ENCODE measurements around the gene TMEM242.
"Not testable (repeated sequence)": the region's sequence is repeated elsewhere in the genome, so short reads cannot be mapped to it uniquely, and the experiment has no call there.

Gene TMEM242

DNA sequence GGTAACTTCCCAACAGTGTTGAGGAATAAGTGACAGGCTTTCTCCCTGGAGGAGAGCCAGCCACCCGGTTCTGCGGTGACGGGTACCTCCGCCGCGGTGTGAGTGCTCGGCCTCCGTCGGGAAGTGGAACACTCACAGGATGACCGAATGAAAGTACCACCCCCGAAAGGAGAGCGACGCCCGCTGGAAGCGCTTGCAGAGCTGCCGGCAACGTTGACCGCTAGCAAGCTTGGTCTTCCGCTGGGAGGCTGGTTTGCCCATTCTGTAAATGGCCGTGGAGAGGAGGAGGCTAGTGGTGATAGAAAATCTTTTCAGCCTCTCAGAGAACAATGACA lies 614 bp upstream of the TMEM242 start:
- peak in 1 of 2 donors; percentile 5 for DNase-seq (ENCODE audit: low read depth in 2 of 2)

DNA sequence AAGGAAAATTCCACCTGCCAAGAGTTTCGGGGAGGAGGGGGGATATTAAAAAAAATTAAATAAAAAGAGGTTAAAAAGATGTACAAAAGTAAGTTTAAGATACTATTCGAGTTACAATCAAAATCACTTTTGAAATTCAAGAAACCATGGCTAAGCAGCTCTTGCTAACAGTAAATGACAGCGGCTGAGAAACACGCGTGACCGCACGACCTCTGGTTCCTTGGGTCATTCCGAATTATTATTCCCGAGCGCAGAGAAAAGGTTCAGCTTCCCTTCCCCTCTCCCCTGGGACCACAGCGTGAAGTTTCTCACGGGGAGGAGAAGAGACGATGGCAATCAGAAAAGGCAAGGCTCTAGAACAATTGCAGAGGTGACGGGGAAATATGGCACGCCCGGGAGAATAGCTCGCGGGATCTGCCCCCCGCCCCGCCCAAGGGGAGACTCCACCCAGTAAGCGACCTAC lies 496 bp downstream of the TMEM242 start:
- no peak for DNase-seq (ENCODE audit: low read depth in 2 of 2)

DNA sequence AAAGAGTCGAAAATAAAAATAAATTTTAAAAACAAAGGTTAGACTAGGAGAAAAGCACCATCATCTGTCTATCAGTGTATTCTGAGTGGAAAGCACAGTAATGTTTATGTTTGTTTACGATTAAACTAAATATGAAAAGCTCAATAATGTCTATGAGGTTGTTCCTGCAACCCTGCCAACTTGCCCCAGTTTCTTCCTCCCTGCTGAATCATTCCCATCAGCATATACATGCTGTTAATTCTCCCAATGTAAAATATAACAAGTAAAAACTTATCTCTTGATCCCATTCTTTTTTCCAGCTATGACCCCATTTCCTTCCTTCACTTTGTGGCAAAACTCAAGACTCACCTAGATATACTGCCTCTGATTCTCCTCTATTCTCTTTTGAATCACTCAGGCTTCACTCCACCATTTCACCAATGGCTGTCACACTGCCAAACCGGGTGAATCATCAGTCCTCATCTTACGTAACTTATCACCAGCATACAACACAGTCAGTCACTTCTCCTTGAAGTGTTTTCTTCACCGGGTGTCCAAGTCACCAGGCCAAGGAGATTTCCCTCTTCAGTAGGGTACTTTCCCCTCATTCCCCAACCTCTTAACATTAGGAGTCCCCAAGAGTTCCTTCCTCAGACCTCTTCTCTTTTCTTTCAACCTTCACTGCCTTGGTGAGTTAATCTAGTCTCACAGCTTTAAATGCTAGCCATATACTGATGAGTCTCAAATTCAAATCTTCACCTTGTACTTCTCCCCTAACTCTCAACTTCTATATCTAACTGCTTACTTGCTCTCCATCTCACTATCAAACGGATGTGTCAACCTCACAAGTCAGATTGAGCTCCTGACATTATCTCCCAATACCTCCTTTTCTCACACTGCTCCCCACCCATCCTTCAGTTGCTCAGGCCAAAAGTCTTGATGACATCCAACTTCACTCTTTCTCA lies 6.2 kb downstream of the TMEM242 start:
- no peak for DNase-seq (ENCODE audit: low read depth in 2 of 2)

DNA sequence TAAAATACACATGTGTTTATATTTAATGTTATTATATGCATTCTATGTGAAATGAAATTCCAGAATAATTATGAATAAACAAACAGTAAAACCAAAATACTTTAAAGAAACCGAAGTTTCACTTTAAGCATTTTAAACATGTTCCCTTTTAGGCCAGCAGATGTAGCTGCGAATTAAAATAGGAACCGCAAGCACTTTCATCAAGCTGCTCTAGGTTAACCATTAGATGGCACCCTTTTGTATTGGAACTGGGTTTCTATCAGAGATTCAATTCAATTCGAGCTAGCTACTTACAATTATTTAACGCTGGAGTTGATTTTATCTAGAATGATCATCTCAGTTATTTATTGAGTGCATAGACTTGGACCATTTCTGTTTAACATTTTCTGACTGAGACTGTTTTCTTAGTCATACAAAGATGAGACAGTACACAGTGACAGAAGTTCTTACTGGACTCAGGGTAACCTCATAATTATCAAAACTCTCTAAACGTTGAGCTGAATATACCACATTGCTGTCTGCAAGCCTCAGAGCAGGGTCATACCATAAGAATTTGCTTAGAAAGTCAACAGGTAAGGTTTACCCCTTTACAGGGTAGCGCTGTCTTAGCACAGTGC lies 8.5 kb downstream of the TMEM242 start:
- no peak for DNase-seq (ENCODE audit: low read depth in 2 of 2)

DNA sequence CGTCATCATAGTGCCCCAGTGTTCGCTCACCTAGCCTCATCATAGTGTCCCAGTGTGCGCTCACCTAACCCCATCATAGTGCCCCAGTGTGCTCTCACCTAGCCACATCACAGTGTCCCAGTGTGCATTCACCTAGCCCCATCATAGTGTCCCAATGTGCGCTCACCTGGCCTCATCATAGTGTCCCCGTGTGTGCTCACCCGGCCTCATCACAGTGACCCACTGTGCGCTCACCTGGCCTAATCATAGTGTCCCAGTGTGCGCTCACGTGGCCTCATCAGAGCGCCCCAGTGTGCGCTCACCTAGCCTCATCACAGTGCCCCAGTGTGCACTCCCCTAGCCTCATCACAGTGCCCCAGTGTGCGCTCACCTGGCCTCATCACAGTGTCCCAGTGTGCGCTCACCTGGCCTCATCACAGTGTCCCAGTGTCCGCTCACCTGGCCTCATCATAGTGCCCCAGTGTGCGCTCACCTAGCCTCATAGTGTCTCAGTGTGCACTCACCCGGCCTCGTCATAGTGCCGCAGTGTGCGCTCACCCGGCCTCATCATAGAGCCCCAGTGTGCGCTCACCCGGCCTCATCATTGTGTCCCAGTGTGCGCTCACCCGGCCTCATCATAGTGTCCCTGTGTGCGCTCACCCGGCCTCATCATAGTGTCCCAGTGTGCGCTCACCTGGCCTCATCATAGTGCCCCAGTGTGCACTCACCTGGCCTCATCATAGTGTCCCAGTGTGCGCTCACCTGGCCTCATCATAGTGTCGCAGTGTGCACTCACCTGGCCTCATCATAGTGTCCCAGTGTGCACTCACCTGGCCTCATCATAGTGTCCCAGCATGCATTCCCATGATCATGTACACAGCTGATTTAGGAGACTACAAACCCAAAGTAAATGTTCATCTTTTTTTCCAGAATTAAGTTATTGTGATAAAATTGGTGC lies 9.5 kb downstream of the TMEM242 start:
- no peak for DNase-seq (ENCODE audit: low read depth in 2 of 2)

DNA sequence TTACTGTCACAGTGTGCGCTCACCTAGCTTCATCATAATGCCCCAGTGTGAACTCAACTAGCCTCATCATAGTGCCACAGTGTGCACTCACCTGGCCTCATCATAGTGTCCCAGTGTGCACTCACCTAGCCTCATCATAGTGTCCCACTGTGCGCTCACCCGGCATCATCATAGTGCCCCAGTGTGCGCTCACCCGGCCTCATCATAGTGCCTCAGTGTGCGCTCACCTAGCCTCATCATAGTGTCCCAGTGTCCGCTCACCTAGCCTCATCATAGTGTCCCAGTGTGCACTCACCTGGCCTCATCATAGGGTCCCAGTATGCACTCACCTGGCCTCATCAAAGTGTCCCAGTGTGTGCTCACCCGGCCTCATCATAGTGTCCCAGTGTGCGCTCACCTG lies 10.6 kb downstream of the TMEM242 start:
- DNase-seq (ENCODE audit: low read depth in 2 of 2), result no peak

DNA sequence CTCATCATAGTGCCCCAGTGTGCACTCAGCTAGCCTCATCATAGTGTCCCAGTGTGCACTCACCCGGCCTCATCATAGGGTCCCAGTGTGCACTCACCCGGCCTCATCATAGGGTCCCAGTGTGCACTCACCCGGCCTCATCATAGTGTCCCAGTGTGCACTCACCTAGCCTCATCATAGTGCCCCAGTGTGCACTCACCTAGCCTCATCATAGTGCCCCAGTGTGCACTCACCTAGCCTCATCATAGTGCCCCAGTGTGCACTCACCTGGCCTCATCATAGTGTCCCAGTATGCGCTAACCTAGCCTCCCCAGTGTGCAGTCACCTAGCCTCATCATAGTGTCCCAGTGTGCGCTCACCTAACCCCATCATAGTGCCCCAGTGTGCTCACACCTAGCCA lies 12.6 kb downstream of the TMEM242 start:
- not testable (repeated sequence) for DNase-seq (ENCODE audit: low read depth in 2 of 2)

DNA sequence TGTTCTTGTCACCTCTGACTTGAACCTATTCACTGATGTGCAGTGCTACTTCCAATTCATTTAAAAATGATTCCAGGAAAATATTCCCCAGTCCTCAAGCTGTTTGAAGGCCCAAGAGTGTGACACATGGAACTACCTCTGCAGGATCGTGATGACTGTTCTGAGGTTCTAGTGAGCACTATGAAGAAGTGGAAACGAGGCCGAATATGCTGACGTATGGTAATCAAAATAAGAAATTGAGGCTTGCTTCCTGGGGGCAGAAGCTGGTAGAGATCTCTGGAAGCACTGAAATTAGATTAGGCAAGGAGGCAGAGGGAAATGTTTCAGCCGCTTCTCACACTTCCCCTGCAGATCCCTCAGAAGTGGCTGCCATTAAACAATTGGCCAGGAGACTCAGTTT lies 15.7 kb downstream of the TMEM242 start:
- DNase-seq (ENCODE audit: low read depth in 2 of 2), result no peak

DNA sequence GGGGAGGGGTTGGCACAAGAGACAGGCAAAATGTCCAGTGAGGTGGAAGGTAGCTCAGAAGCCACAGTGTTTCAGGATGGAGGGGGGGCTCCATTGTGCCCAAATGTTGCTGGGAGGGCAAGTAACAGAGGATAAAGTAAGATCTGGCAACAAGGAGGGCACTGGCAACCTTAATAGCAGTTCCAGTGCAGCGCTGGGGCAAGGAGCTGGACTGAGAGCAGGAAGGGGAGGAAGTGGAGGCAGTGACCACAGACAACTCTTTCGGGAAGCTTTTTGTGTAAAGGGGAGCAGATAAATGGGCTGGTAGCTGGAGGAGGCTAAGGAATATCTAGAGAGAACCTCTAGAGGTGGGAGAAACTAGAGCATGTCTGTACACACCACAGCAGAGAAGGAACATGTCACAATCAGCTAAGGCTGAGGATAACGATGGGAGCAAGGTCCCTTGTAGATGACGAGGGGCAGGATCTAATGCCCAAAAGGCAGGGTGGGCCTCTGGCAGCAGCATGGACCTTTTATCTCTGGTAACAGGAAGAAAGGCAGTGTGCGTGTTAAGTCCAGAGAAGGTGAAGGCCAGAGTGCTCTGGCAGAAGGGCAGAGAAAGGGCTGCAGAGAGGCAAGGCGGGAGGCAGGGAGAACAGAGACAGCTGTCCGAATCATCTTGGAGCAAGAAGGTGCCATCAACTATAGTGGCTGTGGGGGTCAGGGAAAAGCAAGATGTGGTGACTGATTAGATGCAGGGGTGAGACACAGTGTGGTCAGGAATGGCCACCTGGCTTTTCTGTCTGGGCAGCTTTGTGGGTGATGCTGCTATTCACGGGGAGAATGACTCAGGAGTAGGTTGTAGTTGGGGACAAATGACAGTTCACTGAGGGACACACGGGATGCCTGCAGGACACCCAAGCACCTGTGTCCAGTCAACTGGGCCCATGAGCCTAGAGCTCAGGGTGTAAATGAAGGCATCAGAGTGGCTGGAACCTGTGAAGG lies 17.4 kb downstream of the TMEM242 start:
- DNase-seq (ENCODE audit: low read depth in 2 of 2), result no peak

DNA sequence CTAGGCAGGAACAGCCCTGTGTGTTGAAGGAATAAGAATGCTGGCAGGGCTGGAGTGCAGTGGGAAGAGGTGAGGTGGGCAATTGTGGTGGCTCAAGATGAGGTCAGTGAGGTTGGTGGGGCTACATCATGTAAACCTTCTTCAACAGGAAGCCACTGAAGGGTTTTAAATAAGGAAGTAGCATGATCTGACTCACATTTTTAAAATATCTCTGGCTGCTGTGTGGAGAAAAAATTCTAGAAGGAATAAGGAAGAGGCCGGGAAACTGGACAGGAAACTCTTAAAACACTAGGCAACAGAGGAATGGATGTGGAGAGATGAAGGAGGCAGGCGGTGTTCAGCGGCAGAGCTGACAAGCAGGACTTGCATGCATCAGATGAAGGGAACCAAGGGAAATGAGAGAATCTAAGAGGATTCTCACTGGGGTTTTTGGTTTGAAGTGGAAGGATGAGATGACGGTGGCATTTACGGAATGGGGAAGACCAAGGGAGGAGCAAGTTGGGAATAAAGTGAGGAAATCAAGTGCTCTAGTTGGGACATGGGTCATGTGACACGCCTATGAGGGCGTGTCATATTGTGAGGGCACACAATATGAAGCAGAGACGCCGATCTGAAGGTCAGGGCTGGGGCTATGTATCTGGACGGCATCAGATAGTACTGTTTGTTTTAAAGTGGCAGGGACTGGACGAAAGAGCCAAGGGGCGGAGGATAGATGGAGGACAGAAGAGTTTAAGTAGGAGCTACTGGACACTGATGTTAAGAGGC lies 18.2 kb downstream of the TMEM242 start:
- DNase-seq (ENCODE audit: low read depth in 2 of 2), result no peak

DNA sequence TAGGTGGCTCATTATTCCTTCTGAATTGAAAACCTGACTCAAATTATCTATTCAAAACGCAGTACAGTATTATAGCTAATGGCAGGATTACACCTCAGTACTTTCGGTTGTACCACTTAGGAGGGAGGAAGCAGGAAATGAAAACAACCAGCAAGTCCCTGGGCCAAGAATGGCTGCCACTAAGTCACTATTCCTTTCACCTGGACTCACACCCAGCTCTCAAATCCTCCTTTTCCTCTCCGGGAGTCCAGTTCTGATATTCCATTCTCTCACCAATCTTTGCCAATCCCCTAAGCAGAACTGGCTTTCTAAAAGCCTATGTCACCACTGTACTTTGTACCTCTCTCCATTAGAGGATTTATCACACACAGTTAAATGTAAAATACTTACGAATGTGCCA lies 20.6 kb downstream of the TMEM242 start:
- no peak for DNase-seq (ENCODE audit: low read depth in 2 of 2)

DNA sequence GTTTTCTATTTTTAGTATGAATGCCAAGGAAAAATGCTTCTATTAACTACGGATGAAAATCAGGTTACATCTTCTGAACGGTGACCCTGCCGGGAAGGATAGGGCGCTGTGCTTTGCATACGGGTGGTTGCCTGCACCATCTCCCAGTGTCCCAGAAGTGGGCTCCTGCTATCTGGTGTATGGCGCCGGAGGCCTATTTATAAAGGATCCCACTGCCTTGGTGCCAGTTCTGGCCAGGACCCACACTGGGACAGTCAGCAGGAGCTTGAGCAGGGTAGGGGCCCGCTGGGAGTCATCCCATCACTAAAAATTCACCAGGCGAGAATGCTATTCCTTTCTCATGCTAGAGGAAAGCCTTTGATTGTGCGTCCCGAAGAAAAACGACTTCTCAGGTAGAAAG lies 22.9 kb downstream of the TMEM242 start:
- DNase-seq (ENCODE audit: low read depth in 2 of 2), result no peak

DNA sequence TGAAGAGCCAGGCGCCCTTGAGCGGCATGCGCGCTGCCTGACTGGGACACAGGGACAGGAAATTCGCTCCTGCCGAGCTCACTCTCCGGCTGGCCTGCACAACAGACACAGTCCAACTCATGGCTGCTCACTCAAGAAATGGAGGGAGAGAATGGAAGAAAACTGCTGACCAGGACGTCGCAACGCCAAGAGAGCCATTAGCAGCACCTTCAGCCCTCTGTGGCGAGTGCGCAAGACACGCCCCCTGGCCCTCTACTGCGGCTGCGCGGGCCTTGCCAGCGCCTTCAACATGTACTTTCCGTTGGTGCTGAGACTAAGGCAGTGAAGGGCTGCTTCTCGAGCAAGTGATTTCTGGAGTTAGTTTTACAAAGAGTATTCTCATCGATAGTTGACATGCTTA lies 23.3 kb downstream of the TMEM242 start:
- no peak for DNase-seq (ENCODE audit: low read depth in 2 of 2)

DNA sequence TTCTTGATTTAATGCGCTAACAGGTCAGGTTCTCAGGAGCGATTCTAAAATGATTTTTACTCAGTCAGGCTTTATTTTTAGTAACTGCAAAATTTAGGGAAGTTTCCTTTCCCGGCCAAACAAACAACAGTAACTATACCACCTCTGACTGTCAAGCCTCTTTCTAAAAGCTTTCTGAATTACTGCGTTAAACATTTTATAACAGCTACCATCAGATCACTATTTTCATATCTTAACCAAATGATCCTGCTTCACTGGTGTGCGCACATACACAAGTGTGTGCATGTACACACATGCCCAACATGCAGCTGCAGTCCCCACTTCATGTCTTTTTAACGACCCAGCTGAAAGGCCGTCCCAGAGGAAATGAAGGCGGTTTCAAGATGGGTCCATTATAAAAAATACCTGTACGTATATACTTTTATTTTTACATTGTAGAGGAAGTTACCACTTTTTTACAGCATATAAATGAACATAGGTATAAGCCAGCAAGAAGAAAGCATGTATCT lies 25.0 kb downstream of the TMEM242 start:
- no peak for DNase-seq (ENCODE audit: low read depth in 2 of 2)

DNA sequence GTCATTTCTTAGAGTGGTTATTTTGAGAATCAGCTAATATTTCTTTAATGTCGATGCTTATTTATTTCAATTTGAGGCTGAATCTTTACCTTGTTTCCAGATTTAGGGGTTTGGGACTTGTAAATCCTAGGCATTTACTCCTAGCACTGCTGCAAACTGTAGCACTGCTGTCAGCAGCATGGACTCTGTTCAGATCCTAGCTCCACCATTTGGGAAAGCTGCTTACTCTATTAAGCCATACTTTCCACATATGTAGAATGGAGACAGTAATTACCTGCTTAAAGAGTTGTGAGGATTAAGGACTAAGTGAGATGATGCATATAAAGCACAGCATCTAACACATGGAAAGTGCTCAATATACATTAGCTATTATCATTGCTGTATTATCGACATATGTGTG lies 28.7 kb downstream of the TMEM242 start:
- no peak for DNase-seq (ENCODE audit: low read depth in 2 of 2)

DNA sequence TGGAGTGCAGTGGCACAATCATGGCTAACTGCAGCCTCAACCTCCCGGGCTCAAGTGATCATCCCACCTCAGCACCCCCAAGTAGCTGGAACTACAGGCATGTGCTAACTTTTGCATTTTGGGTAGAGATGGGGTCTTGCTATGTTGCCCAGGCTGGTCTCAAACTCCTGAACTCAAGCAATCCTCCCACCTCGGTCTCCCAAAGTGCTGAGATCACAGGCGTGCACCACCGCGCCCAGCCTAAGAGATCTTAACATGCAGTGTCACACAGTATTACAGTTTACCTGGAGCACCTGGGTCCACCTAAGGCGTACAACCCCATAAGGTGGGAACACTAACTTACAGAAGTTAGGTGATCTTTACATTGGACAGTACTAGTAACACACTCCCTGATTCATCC lies 29.5 kb downstream of the TMEM242 start:
- no peak for DNase-seq (ENCODE audit: low read depth in 2 of 2)

DNA sequence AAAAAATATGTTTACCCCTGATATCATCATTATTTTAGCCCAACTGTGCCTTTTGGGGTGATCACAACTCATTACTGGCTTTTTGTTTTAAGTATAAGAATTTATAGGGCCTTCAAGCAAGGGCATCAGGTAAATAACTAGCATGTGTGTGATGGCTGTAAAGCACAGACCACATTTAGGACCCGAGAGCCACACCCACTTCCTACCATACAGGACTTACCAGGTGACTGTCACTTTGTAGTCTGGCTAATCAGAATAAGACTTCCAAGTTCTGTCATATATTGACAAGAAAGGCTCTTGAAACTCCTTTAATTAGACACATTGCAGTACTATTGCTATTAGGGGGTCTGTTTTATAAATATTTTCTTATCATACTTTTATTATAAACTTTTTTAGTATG lies 31.1 kb downstream of the TMEM242 start:
- DNase-seq (ENCODE audit: low read depth in 2 of 2), result no peak

DNA sequence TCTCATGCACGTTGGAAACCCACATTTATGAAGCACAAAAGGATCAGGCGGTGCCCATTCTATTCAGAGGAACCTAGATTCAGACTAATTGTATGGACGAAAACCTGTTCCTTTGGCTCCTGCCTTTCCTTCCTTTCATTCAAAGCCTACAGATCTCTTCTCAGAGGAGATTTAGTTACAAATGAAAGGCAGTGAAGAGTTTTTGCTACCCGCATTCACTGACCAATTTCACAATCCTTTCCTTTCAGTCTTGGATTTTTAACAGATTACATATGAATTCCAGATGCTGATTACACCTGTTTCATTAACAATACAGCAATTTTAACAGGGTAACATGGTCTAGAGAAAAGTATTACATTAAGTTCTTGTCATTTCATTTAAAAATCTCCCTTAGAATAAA lies 32.0 kb downstream of the TMEM242 start:
- DNase-seq (ENCODE audit: low read depth in 2 of 2), result no peak

DNA sequence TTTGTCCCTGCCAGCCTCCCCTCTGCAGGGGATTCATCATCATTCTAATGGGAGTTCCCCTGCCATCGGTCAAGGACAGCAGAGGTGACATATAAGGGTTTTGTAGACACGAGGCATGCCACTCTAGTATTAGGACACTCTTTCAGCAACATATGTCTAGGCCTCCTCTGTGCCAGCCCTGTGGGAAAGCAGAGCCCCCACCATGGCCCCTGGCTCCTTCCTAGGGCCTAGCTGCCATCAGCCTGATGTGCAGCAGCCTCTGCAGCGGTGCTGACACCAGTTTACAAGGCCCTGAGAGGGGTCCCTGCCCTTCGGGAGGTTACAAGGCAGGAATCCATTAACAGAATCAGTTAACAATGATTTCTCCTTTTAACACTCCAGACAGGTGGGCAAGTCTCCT lies 32.5 kb downstream of the TMEM242 start:
- DNase-seq (ENCODE audit: low read depth in 2 of 2), result no peak

DNA sequence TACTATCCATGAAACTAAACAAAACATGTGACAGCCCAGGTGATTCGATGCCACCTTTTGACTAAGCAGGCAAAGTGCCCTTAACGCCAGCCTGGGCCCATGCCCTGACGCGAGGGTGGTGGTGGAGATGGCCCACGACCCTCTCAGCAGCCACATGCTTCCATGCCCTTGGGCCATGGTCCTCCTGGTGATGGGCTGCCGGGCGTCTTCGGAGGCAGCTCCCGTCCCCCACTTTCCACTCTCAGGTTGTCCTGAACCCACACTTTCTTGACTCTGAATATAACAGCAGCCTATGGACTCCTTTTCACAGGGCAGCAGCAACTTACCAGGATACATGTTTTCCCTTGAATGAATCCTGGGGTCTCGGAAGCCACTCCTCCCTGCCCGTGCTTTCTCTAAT lies 33.6 kb downstream of the TMEM242 start:
- DNase-seq (ENCODE audit: low read depth in 2 of 2), result no peak

Data from stimulated activated CD8-positive, alpha-beta memory T cell treated with anti-CD3 and anti-CD28 coated beads, Interleukin-7, amount 100 ng/mL, for 1 hour (primary cell).